HPDE6-E6E7 (cell line): ENCODE results near the gene SLCO4C1.
"Not testable (repeated sequence)": the region's sequence is repeated elsewhere in the genome, so short reads cannot be mapped to it uniquely, and the experiment has no call there.

Experiments used
- DNase-seq: peaks from one replicate; pipeline ENCODE4 v3.0.0; 2011; ENCODE audit warnings: missing footprints; ENCODE audit errors: extremely low spot score

The SLCO4C1 gene

GRCh38 chr5:102296178-102296817 is at the start of gene SLCO4C1:
Gene SLCO4C1, minus strand, starts transcription at chr5:102296284. Its CDS starts 22 bp downstream, at chr5:102296262.
- DNase-seq = peak; percentile 59

GRCh38 chr5:102341681-102342288 is 45.7 kb upstream of the SLCO4C1 start:
- no peak for DNase-seq

- no peak for DNase-seq
Observed at GRCh38 chr5:102324714-102325113, 28.6 kb upstream of the SLCO4C1 start.

GRCh38 chr5:102318801-102319200 is 22.7 kb upstream of the SLCO4C1 start:
- not testable (repeated sequence) for DNase-seq

- DNase-seq = no peak
Observed at GRCh38 chr5:102314328-102314727, 18.2 kb upstream of the SLCO4C1 start.

GRCh38 chr5:102313912-102314311 is 17.8 kb upstream of the SLCO4C1 start:
- DNase-seq = no peak

GRCh38 chr5:102312586-102313370 is 16.7 kb upstream of the SLCO4C1 start:
- no peak for DNase-seq

- no peak for DNase-seq
Observed at GRCh38 chr5:102309586-102309985, 13.5 kb upstream of the SLCO4C1 start.

GRCh38 chr5:102307232-102307631 is 11.1 kb upstream of the SLCO4C1 start:
- no peak for DNase-seq

- no peak for DNase-seq
Observed at GRCh38 chr5:102306121-102306520, 10.0 kb upstream of the SLCO4C1 start.

GRCh38 chr5:102295534-102296177 is 428 bp downstream of the SLCO4C1 start:
- DNase-seq = no peak

- no peak for DNase-seq
Observed at GRCh38 chr5:102294886-102295395, 1.1 kb downstream of the SLCO4C1 start.

GRCh38 chr5:102290004-102290403 is 6.1 kb downstream of the SLCO4C1 start:
- no peak for DNase-seq

GRCh38 chr5:102289251-102289899 is 6.7 kb downstream of the SLCO4C1 start:
- no peak for DNase-seq

- no peak for DNase-seq
Observed at GRCh38 chr5:102288630-102289029, 7.5 kb downstream of the SLCO4C1 start.

GRCh38 chr5:102286476-102286875 is 9.6 kb downstream of the SLCO4C1 start:
- DNase-seq = no peak

- no peak for DNase-seq
Observed at GRCh38 chr5:102283102-102283797, 12.8 kb downstream of the SLCO4C1 start.

- DNase-seq = no peak
Observed at GRCh38 chr5:102279711-102280110, 16.4 kb downstream of the SLCO4C1 start.

GRCh38 chr5:102278231-102278630 is 17.9 kb downstream of the SLCO4C1 start:
- no peak for DNase-seq

GRCh38 chr5:102277144-102277543 is 18.9 kb downstream of the SLCO4C1 start:
- no peak for DNase-seq

GRCh38 chr5:102271759-102272158 is 24.3 kb downstream of the SLCO4C1 start:
- no peak for DNase-seq
